Cardiac muscle cell (in vitro differentiated cells and primary cell): ENCODE measurements around the gene DLG2. TPM values are rescaled to one million over a fixed set of nuclear protein-coding genes. Genes with fewer than 3 reads are reported as not detected.

ENCODE experiments used
- DNase-seq, 2 donors: peaks; one replicate each; pipeline versions ENCODE4 v3.0.0 to v3.0.0-alpha.2; 2010 to 2017; ENCODE audit warnings: low read depth in 1 of 2, low spot score in 1 of 2
- H3K27ac ChIP-seq: fragments of 200-600 bp; sonication (generic); 2 replicates; pipeline ENCODE4 v1.5.1; 2016
- H3K27me3 ChIP-seq: fragments of 200-600 bp; sonication (generic); 2 replicates; pipeline ENCODE4 v1.6.0; 2016; ENCODE audit warnings: control low read depth
- H3K36me3 ChIP-seq: fragments of 200-600 bp; sonication (generic); 2 replicates; pipeline ENCODE4 v1.5.1; 2016; ENCODE audit warnings: control low read depth
- H3K4me1 ChIP-seq: fragments of 200-600 bp; sonication (generic); 2 replicates; pipeline ENCODE4 v1.8.1; 2017; ENCODE audit warnings: low read depth, mild to moderate bottlenecking, mixed run types
- H3K4me3 ChIP-seq: fragments of 200-600 bp; sonication (generic); 2 replicates; pipeline ENCODE4 v1.5.1; 2016; ENCODE audit warnings: mild to moderate bottlenecking
- H3K9me3 ChIP-seq: fragments of 200-600 bp; sonication (generic); 2 replicates; pipeline ENCODE4 v1.5.1; 2017; ENCODE audit warnings: low read depth, mild to moderate bottlenecking, control low read depth
- CTCF ChIP-seq: IDR thresholded peaks from 2 replicates; pipeline ENCODE4 v1.5.1; 2012; ENCODE audit warnings: low read depth, mild to moderate bottlenecking, low read length
- polyA plus RNA-seq: library from polyadenylated mRNA; unstranded; fragments of >200 nt; fragmentation: Nextera tagmentation; extraction: Ambion mirVana; gene quantifications from 2 replicates; pipeline ENCODE4 v1.2.1, GENCODE V29; 2016
- total RNA-seq: library from RNA; depleted of rRNA; stranded (reverse); fragments of >200 nt; gene quantifications from 2 replicates; pipeline ENCODE4 v1.2.3, GENCODE V29; 2016

Gene DLG2
- total and polyA plus RNA-seq, 2 experiments from 2014 or later: 3.5 to 15.9 TPM

GRCh38 chr11:83852775-83853442 is 1774.2 kb downstream of the DLG2 start:
- Histone ChIP-seq H3K27ac (no peak overlapping the region), H3K9me3 (no peaks in the 10 kb centered on the region), H3K27me3 (no peaks in the 10 kb centered on the region), H3K36me3 (no peaks in the 10 kb centered on the region), H3K4me3 (no peak overlapping the region), H3K4me1 (no peaks in the 10 kb centered on the region)
- DNase-seq: no peak
- no peak for TF ChIP-seq CTCF

DNA sequence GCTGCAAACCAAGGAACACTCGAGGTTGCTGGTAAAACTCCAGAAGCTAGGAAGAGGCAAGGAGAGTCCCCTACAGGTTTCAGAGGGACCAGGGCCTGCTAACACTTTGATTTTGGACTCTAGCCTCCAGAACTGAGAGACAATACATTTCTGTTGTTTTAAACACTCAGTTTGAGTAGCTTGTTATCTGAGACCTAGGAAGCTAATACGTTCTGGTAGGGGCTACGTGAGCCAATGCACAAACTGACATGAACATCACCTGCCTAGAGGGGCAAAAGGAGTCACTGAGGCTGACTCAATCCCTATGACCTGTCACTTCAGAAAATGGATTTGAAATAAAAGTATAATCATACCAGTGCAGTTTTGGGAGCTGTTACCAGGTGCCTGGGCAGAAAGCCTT is 1775.1 kb downstream of the DLG2 start:
- H3K27ac ChIP-seq: no peak overlapping the region
- no peaks in the 10 kb centered on the region for H3K36me3 ChIP-seq
- H3K4me1 ChIP-seq: no peaks in the 10 kb centered on the region
- TF ChIP-seq CTCF: no peak
- no peaks in the 10 kb centered on the region for H3K27me3 ChIP-seq
- DNase-seq: no peak
- H3K9me3 ChIP-seq: no peaks in the 10 kb centered on the region
- H3K4me3 ChIP-seq: no peak overlapping the region

GRCh38 chr11:83847467-83848034 is 1779.6 kb downstream of the DLG2 start:
- H3K27ac ChIP-seq: no peak overlapping the region
- no peaks in the 10 kb centered on the region for H3K36me3 ChIP-seq
- no peak for DNase-seq
- H3K27me3 ChIP-seq: no peaks in the 10 kb centered on the region
- no peak overlapping the region for H3K4me3 ChIP-seq
- H3K4me1 ChIP-seq: no peaks in the 10 kb centered on the region
- no peaks in the 10 kb centered on the region for H3K9me3 ChIP-seq
- TF ChIP-seq CTCF: no peak

- no peaks in the 10 kb centered on the region for H3K36me3 ChIP-seq
- no peak for TF ChIP-seq CTCF
Measured at GRCh38 chr11:83845797-83846196, 1781.3 kb downstream of the DLG2 start.

DNA sequence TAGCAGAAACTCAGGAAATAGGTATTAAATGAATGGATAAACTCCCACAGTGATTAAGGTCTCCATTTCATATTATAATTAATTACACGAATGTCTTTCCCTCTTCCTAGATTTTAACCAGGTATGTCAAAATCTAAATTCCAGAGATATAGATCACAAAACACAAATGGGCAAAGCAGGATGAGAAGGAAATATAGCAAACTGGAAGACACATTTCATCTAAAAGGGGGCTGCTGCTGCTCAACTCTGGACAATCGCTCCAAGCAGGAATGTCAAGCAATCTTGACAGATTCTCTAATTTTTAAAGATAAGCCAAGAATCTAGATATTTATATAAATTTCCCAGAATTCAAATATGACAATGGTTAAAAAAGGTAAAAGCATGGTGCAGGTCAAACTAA is 1786.8 kb downstream of the DLG2 start:
- Histone ChIP-seq H3K27me3 (no peaks in the 10 kb centered on the region), H3K9me3 (no peaks in the 10 kb centered on the region), H3K36me3 (no peaks in the 10 kb centered on the region), H3K27ac (no peak overlapping the region), H3K4me1 (no peaks in the 10 kb centered on the region), H3K4me3 (no peak overlapping the region)
- no peak for DNase-seq
- no peak for TF ChIP-seq CTCF

More at GRCh38 chr11:83845797-83846196, 1781.3 kb downstream of the DLG2 start:
- no peaks in the 10 kb centered on the region for H3K27me3 ChIP-seq
- H3K4me1 ChIP-seq: no peaks in the 10 kb centered on the region
- H3K4me3 ChIP-seq: no peak overlapping the region
- no peak for DNase-seq
- no peak overlapping the region for H3K27ac ChIP-seq
- no peaks in the 10 kb centered on the region for H3K9me3 ChIP-seq
